Loucy (cell line): ENCODE data around the gene GZMA.

Source experiments
- H2AFZ ChIP-seq: fragments of 200-600 bp; sonication (generic); 2 replicates; pipeline ENCODE4 v1.6.0; 2016; ENCODE audit warnings: antibody characterized with exemption, mild to moderate bottlenecking, low read length, moderate library complexity
- H3F3A ChIP-seq: fragments of 200-600 bp; 2 replicates; pipeline ENCODE4 v1.6.0; 2016; ENCODE audit warnings: antibody characterized with exemption, low read depth, mild to moderate bottlenecking
- H3K27me3 ChIP-seq: fragments of 200-600 bp; sonication (generic); 2 replicates; pipeline ENCODE4 v1.6.1; 2014; ENCODE audit warnings: low read length, mild to moderate bottlenecking; ENCODE audit not compliant: insufficient read depth, poor library complexity, severe bottlenecking
- H3K36me3 ChIP-seq: fragments of 200-600 bp; sonication (generic); 2 replicates; pipeline ENCODE4 v1.6.1; 2016; ENCODE audit warnings: low read length; ENCODE audit not compliant: insufficient read depth
- H3K4me1 ChIP-seq: fragments of 200-600 bp; sonication (generic); 2 replicates; pipeline ENCODE4 v1.5.1; 2014; ENCODE audit warnings: low read length, mild to moderate bottlenecking; ENCODE audit not compliant: insufficient read depth, poor library complexity, severe bottlenecking
- H3K4me2 ChIP-seq: fragments of 200-600 bp; sonication (generic); 2 replicates; pipeline ENCODE4 v1.6.0; 2014; ENCODE audit warnings: antibody characterized with exemption, low read length, low read depth, mild to moderate bottlenecking; ENCODE audit not compliant: poor library complexity, severe bottlenecking
- H3K4me3 ChIP-seq: fragments of 200-600 bp; sonication (generic); 2 replicates; pipeline ENCODE4 v1.5.1; 2014; ENCODE audit warnings: low read length, mild to moderate bottlenecking, mixed read lengths; ENCODE audit not compliant: poor library complexity, severe bottlenecking
- H3K79me2 ChIP-seq: fragments of 200-600 bp; sonication (generic); 2 replicates; pipeline ENCODE4 v1.6.1; 2014; ENCODE audit warnings: low read length; ENCODE audit not compliant: insufficient read depth
- H3K9ac ChIP-seq: fragments of 200-600 bp; sonication (generic); 2 replicates; pipeline ENCODE4 v1.6.0; 2014; ENCODE audit warnings: mild to moderate bottlenecking, low read depth, low read length, moderate library complexity; ENCODE audit not compliant: poor library complexity, severe bottlenecking
- H3K9me2 ChIP-seq: fragments of 200-600 bp; sonication (generic); replicated peaks from 2 replicates; pipeline ENCODE4 v1.6.1; 2016; ENCODE audit warnings: low read depth, low read length, mixed read lengths
- H3K9me3 ChIP-seq: fragments of 200-600 bp; sonication (generic); 2 replicates; pipeline ENCODE4 v1.6.1; 2014; ENCODE audit warnings: mild to moderate bottlenecking, antibody characterized with exemption, low read length, low read depth; ENCODE audit not compliant: insufficient read depth
- H4K20me1 ChIP-seq: fragments of 200-600 bp; sonication (generic); 2 replicates; pipeline ENCODE4 v1.6.0; 2014; ENCODE audit warnings: antibody characterized with exemption, low read length, mild to moderate bottlenecking; ENCODE audit not compliant: insufficient read depth, poor library complexity, severe bottlenecking
- CTCF ChIP-seq: fragments of 200-600 bp; sonication (generic); conservative IDR thresholded peaks from 2 replicates; pipeline ENCODE4 v1.5.1; 2014; ENCODE audit warnings: mild to moderate bottlenecking, antibody characterized with exemption, low read length
- EZH2phosphoT487 ChIP-seq: fragments of 200-600 bp; IDR thresholded peaks from 2 replicates; pipeline ENCODE4 v1.6.1; 2018; ENCODE audit warnings: antibody characterized with exemption, mild to moderate bottlenecking, moderate library complexity, borderline replicate concordance

GZMA gene

GRCh38 chr5:55151923-55152842 lies 49.7 kb downstream of the GZMA start:
- Histone ChIP-seq H3K9me3 (no peaks in the 10 kb centered on the region), H3K79me2 (no peaks in the 10 kb centered on the region), H2AFZ (no peak overlapping the region), H3K9ac (no peak overlapping the region), H3F3A (no peaks in the 10 kb centered on the region), H3K4me1 (no peaks in the 10 kb centered on the region), H3K27me3 (no peaks in the 10 kb centered on the region), H3K9me2 (no peaks in the 10 kb centered on the region), H3K4me2 (no peak overlapping the region), H3K4me3 (no peak overlapping the region), H3K36me3 (no peaks in the 10 kb centered on the region), H4K20me1 (no peaks in the 10 kb centered on the region)
- TF ChIP-seq EZH2phosphoT487, result no peak
- TF ChIP-seq CTCF, result no peak

- Histone ChIP-seq H2AFZ (no peak overlapping the region), H3K4me1 (no peaks in the 10 kb centered on the region), H3K9me3 (no peaks in the 10 kb centered on the region)
Measured at GRCh38 chr5:55154873-55155272, 52.4 kb downstream of the GZMA start.

More at GRCh38 chr5:55154873-55155272, 52.4 kb downstream of the GZMA start:
- Histone ChIP-seq H3K36me3 (no peaks in the 10 kb centered on the region), H3K4me3 (no peak overlapping the region), H4K20me1 (no peaks in the 10 kb centered on the region), H3K9ac (no peak overlapping the region), H3K27me3 (no peaks in the 10 kb centered on the region), H3F3A (no peaks in the 10 kb centered on the region), H3K4me2 (no peak overlapping the region), H3K79me2 (no peaks in the 10 kb centered on the region), H3K9me2 (no peaks in the 10 kb centered on the region)
- TF ChIP-seq EZH2phosphoT487, result no peak
- TF ChIP-seq CTCF, result no peak
